H1 (cell line): ENCODE results near the gene CD69.

Experiments
- CEBPB ChIP-seq: IDR thresholded peaks from 2 replicates; pipeline ENCODE4 v1.6.1; 2012; ENCODE audit warnings: low read depth, low read length
- RBBP5 ChIP-seq: IDR thresholded peaks from 2 replicates; pipeline ENCODE4 v1.7.1; 2012; ENCODE audit warnings: low read depth, mild to moderate bottlenecking, inconsistent platforms, low read length, moderate library complexity, borderline replicate concordance
- SIN3A ChIP-seq, 2 experiments: IDR thresholded peaks in 1 of 2; conservative IDR thresholded peaks in 1 of 2; 2 replicates each; pipeline ENCODE4 v1.6.1; 2011 to 2012; ENCODE audit warnings: low read length in 2 of 2, improper control_type of control experiment in 1 of 2, low read depth in 1 of 2, mild to moderate bottlenecking in 1 of 2

DNA sequence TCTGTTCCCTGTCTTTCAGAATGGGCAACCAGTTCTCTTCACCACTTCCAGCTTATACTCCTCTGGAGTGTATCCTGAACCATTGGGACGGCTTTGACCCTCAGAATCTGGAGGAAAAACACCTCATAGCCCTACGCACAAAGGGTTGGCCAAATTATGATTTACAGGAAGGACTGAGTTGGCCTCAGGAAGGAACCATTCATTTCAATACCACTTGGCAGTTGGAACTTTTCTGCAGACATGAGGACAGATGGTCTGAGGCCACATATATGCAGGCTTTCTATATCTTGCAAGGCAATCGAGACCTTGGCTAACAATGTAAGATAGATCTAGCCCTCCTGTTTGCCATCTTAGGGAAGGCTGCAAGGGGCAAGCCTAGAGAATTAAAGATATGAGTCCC lies 51.8 kb downstream of the CD69 start:
- TF ChIP-seq SIN3A (conservative IDR thresholded peaks at IDR 0.05 in 1 of 2, IDR thresholded peaks at IDR 0.05 in 1 of 2; ENCODE audit: low read depth in 1 of 2, low read length in 2 of 2), result no peak
- no peak for TF ChIP-seq CEBPB
- no peak for TF ChIP-seq RBBP5
